Lower leg skin (tissue), 3 donors: ENCODE results near the gene MRPL3.

Source experiments
- POLR2A ChIP-seq, 2 donors: fragments of 450-650 bp; IDR thresholded peaks; one replicate each; pipeline ENCODE4 v1.6.1; 2016 to 2017; ENCODE audit warnings: antibody characterized with exemption in 2 of 2, mild to moderate bottlenecking in 1 of 2, moderate library complexity in 1 of 2
- TF ChIP-seq, protein P1 (sequence below), 3 donors: fragments of 450-650 bp; IDR thresholded peaks; one replicate each; pipeline ENCODE4 v1.5.1; 2016; ENCODE audit warnings: antibody characterized with exemption in 3 of 3, mild to moderate bottlenecking in 3 of 3, moderate library complexity in 2 of 3

GRCh38 chr3:131526801-131527347 is 24.1 kb upstream of the MRPL3 start:
- TF ChIP-seq, protein P1, sequence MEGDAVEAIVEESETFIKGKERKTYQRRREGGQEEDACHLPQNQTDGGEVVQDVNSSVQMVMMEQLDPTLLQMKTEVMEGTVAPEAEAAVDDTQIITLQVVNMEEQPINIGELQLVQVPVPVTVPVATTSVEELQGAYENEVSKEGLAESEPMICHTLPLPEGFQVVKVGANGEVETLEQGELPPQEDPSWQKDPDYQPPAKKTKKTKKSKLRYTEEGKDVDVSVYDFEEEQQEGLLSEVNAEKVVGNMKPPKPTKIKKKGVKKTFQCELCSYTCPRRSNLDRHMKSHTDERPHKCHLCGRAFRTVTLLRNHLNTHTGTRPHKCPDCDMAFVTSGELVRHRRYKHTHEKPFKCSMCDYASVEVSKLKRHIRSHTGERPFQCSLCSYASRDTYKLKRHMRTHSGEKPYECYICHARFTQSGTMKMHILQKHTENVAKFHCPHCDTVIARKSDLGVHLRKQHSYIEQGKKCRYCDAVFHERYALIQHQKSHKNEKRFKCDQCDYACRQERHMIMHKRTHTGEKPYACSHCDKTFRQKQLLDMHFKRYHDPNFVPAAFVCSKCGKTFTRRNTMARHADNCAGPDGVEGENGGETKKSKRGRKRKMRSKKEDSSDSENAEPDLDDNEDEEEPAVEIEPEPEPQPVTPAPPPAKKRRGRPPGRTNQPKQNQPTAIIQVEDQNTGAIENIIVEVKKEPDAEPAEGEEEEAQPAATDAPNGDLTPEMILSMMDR (IDR thresholded peaks at IDR 0.05), result no peak
- no peak for TF ChIP-seq POLR2A (IDR thresholded peaks at IDR 0.05)
